Measurements from ENCODE around the gene ZNF219.

Gene ZNF219

DNA sequence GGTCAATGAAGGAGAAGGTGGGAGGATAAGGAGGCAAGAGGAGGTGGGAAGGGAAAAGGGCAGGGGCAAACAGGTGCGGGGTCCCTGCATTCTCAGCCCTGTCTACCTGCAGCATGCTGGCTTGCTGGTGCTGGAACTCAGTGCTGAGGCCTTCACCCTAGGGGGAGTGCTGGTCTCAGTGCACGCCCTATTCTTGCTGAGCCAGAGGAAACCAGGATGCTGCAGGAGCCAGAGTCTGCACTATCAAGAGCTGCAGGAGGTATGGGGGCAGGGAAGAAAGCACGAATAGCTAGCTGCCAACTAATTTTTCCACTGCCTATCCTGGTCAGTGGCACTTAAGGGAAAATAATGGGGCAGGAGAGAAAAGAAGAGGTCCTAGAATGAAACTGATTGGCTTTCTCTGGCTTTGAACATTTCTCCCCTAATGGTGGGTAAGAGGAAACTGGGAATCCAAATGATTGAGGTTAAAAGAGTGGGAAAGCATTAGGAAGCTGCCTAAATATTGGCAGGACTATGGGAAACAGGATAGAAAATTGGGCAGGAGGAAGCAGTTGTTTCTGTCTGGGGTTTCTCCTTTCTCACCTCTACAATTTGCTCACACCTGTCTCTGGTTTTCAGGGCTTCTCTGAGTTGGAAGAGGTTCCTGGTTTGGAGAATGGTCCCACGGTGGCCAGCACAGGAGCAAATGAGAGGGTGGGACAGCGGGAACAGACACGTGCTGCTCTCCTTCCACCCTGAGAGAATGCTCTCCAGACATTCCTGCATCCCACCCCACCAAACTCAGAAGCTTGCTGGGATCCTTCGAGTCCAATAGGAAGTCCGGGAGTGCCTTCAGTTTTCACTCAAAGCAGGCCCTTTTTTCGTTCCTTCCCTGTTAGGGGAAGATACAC lies 4.3 kb upstream of the ZNF219 start:
- peak overlapping the region; percentile 85 for H3K4me3 ChIP-seq (ENCODE audit: low read depth, low read length)
- TF ChIP-seq, protein P1, sequence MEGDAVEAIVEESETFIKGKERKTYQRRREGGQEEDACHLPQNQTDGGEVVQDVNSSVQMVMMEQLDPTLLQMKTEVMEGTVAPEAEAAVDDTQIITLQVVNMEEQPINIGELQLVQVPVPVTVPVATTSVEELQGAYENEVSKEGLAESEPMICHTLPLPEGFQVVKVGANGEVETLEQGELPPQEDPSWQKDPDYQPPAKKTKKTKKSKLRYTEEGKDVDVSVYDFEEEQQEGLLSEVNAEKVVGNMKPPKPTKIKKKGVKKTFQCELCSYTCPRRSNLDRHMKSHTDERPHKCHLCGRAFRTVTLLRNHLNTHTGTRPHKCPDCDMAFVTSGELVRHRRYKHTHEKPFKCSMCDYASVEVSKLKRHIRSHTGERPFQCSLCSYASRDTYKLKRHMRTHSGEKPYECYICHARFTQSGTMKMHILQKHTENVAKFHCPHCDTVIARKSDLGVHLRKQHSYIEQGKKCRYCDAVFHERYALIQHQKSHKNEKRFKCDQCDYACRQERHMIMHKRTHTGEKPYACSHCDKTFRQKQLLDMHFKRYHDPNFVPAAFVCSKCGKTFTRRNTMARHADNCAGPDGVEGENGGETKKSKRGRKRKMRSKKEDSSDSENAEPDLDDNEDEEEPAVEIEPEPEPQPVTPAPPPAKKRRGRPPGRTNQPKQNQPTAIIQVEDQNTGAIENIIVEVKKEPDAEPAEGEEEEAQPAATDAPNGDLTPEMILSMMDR (conservative IDR thresholded peaks at IDR 0.05; ENCODE audit: low read depth, low read length), result no peak
- no peak for DNase-seq (ENCODE audit: low read depth)

DNA sequence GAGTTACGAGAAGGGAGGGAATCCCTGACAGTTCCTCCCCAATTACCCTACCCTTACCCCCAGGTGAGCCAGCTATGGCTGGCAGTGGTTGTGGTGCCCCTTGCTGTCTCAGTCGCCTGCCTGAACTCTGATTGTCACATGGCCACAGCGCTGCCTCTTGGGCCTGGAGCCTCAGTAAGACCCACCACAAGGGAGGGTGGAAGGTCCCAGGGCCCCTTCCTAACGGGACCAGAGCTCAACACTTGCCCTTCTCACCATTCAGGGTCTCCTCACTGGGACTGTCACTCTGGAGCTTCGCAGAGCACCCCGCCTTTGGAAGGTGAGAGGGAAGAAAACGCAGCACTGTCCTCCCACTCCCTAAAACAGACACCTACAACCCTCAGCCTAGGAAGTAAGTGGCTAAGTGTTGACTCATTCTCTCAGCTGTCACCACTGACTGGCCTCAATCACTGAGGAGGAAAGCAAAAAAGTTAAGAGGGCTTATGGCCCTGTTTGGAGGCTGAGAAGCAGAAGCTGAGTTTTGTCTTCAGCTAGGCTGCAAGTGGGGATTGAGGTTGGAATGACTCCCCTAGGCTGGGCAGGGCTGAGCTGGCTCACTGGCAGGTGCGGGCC lies 3.5 kb upstream of the ZNF219 start:
- DNase-seq (ENCODE audit: low read depth), result no peak
- no peak overlapping the region for H3K4me3 ChIP-seq (ENCODE audit: low read depth, low read length)
- TF ChIP-seq, protein P1 (conservative IDR thresholded peaks at IDR 0.05; ENCODE audit: low read depth, low read length), result no peak

DNA sequence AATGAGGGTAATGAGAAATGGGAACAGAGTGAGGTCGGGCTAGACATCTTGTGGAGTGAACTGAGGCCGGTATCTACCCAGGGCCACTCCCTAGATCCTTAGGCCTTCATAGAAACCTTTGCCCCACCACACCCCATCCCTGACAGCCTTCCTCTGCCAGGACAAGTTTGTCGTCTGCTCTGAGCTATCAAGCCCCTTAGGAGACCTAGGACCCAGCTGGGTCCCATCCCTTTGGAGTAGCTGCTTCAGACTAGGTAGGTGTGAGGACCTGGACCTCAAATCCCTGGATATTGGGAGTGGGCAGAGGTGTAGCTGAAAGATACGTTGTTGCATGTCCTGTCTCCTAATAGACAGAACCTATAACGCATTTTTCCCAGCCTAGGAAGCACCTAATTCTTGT lies 2.5 kb upstream of the ZNF219 start, which contains the start of gene TMEM253:
Gene TMEM253, plus strand, starts transcription at position 136 of the 400 bp plus-strand sequence. CDS start 278 bp downstream, outside the sequence.
- TF ChIP-seq, protein P1 (conservative IDR thresholded peaks at IDR 0.05; ENCODE audit: low read depth, low read length), result no peak
- no peak within 1 kb of the TSS for H3K4me3 ChIP-seq (ENCODE audit: low read depth, low read length)
- DNase-seq (ENCODE audit: low read depth), result no peak

DNA sequence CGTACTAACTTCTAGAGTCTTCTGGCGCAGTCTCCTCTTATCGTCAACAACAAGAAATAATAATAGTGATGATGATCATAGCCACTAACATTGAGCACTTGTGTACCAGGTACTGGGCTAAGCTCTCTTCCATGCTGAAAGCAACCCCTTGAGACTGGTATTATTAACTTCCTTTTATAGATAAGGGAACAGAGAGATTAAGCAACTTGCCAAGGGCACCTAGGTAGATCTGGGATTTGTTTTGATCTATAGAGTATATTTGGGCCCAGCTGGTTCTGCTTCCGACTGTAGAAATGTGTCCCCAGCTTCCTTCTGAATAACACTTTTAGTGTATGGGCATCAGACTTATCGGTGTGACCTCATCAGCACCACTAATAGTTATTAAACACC lies 1.1 kb upstream of the ZNF219 start:
- TF ChIP-seq, protein P1 (conservative IDR thresholded peaks at IDR 0.05; ENCODE audit: low read depth, low read length), result no peak
- H3K4me3 ChIP-seq (ENCODE audit: low read depth, low read length), result no peak overlapping the region
- no peak for DNase-seq (ENCODE audit: low read depth)

DNA sequence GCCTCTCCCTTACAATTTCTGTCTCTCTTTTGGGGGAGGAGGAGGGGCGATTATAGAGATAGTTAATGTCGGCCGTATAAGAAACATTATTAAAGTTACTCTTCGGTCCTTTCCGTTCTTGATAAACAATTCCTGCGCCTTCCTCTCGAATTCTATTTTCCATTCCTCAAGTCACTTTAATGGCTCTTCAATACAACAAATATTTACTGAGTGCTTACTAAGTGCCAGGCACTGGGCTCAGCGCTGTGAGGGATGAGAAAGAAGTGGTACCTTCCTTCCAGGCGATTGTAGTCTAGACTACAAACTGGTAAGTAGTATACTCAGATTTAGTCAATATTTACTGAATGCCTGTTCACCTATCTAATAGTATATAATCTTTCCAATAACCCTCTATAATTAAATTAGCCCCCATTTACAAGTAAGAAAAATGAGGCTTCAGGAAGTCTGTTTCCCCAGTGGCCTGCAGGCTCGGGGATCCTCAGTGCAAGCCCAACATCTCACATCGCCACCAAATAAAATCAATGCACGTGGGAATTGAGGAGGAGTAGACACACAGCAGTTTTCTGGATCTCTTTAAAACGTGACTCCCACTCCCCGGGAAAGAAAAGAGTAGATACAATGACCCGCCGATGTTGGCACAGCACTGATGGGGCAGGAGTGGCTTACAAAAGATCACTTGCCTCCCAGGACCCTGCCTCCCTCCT lies 589 bp upstream of the ZNF219 start:
- H3K4me3 ChIP-seq (ENCODE audit: low read depth, low read length), result peak overlapping the region; percentile 60
- DNase-seq (ENCODE audit: low read depth), result no peak
- TF ChIP-seq, protein P1 (conservative IDR thresholded peaks at IDR 0.05; ENCODE audit: low read depth, low read length), result no peak

DNA sequence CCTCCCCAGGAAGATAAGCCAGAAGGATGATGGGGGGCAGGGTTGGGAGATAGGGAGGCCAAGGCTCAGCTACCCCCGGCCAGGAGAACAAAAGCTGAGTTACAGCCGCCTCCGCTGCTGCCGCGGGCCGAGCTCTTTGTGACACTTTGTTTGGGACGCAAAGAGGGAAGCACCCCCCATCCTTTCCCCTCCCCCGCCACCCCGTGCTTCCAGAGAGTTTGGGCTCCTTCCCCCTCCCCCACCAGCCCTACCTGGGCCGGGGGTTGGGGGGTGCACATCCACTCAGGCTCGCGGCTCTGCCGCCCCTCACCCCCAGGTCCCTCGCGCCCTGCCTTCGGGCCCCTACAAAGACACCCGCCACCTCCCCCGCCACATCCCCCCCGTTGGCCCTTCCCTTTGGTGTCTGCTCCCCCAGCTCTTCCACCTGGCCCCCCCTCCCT lies 799 bp downstream of the ZNF219 start:
- DNase-seq (ENCODE audit: low read depth), result no peak
- TF ChIP-seq, protein P1 (conservative IDR thresholded peaks at IDR 0.05; ENCODE audit: low read depth, low read length), result no peak
- H3K4me3 ChIP-seq (ENCODE audit: low read depth, low read length), result no peak overlapping the region
